Limb (tissue), 2 donors: Measurements from ENCODE around the gene GOLGA8K.
A peak's percentile ranks its signal among the peaks of the same experiment; 100 is the strongest.
"Not testable (repeated sequence)": the region's sequence is repeated elsewhere in the genome, so short reads cannot be mapped to it uniquely, and the experiment has no call there.

Experiments used
- DNase-seq, 2 donors: peaks; one replicate each; pipeline ENCODE4 v3.0.0-alpha.2; 2016; ENCODE audit errors: extremely low spot score in 2 of 2

Gene GOLGA8K, protein sequence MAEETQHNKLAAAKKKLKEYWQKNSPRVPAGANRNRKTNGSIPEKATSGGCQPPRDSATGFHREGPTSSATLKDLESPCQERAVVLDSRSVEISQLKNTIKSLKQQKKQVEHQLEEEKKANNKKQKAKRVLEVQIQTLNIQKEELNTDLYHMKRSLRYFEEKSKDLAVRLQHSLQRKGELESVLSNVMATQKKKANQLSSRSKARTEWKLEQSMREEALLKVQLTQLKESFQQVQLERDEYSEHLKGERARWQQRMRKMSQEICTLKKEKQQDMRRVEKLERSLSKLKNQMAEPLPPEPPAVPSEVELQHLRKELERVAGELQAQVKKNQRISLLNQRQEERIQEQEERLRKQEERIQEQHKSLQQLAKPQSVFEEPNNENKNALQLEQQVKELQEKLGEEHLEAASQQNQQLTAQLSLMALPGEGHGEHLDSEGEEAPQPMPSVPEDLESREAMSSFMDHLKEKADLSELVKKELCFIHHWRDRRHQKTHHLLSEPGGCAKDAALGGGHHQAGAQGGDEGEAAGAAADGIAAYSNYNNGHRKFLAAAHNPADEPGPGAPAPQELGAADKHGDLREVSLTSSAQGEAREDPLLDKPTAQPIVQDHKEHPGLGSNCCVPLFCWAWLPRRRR

GRCh38 chr15:32403192-32403591, at the start of gene GOLGA8K:
Gene GOLGA8K, minus strand, starts transcription at chr15:32403292. Its CDS starts 98 bp downstream, at chr15:32403194.
- not testable (repeated sequence) for DNase-seq

DNA sequence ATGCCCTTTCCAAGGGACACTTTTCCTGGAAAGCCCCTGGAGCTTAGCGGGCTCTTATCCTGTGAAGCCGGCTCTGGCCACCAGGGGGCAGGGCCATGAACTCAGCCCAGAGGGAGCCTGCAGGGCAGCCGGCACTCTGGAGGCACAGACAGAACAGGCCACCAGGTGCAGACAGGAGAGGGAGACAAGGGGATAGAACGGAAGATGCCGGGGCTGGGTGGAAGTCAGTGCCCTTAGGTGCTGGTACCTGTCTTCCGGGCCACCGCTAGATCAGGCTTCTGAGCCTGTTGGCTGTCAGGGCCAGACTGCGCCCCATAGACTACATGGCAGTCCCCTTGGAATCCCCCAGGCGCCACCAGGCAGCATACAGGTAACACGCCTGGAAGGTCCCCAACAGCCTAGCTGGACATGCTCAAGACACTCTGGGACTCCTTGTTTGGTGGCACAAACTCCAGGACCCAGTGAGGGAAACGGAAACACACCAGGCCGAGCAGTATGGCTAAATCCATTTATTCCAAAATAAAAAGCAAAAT, 37.4 kb upstream of the GOLGA8K start:
- DNase-seq: not testable (repeated sequence)

DNA sequence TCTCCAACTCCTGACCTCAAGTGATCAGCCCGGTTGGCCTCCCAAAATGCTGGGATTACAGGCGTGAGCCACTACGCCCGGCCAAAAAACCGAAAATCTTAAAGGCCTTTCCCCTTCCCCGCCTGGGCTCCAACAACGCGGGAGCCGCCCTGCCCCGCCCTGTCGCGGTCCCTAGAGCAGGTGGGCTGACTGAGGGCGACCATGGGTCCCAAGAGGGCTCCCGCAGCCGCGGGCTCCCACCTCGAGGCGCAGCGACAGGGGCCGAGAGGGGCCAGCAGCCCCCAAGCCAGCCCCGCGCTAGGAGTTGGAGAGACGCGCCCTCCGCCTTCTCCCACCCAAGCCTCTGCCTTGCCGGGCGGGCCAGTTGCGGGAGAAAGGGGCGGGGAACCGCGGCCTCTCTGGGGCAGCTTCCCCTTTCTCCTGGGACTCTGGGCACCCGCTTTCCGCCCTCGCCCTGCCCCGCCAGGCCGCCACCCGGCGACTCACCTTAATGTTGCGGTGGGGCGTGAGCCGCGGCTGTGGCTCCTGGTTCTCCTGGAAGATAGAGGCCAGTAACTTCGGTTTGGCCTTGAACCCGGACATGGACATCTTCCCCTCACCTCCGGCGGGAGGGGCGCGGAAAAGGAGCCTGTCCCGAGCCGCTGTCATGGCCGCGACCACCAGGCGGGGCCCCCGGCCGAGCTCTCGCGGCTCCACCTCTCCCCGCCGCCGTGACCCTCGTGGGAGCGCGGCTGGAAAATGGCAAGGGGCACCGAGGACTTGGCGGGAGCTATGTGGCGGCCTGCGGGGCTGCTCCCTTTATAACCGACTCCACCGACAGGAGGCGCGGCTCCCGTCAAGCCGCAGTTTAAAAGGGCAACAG, 31.2 kb upstream of the GOLGA8K start:
- not testable (repeated sequence) for DNase-seq

DNA sequence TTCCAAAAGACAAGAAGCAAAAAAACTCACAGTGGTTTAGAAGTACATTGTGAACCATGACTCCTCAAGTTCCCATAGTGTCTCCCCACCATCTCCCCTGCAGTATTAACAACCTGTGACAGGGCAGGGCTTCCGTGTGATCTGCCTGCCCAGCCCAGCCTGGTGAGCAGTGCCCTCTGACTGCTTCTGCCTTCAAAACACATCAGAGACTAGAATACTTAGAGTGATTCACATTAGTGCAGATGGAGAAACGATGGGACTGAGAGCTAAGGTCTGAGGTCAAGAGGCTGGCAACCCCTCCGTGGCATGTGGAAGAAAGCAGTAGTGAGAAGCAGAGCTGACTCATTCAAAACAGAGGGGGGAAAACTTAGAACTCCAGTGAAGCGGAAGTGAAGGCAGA, 24.5 kb upstream of the GOLGA8K start:
- DNase-seq: not testable (repeated sequence)

GRCh38 chr15:32426511-32426910, 23.4 kb upstream of the GOLGA8K start:
- DNase-seq: peak; percentile 18 to 26

- DNase-seq: not testable (repeated sequence)
Measured at GRCh38 chr15:32407903-32408302, 4.8 kb upstream of the GOLGA8K start.

DNA sequence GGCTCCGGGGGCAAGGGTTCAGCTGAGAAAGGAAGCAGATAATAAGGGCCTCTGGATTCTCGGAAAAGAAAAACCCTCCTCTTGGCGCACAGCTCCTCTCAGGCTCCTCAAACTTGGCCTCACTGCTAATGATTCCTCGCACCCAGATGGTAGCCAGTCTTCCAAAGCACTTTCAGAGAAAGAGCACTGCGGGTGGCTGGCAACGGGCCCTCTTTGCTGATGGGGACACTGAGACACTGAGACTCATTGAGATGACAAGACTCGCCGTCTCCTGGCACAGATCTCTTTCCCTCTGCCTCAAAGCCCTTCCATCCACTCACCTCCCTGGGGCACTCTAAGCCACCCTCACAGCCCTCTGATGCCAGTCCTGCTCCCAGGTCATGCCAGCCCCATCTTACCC, 6.6 kb downstream of the GOLGA8K start:
- DNase-seq: not testable (repeated sequence)

GRCh38 chr15:32394745-32395144, 8.3 kb downstream of the GOLGA8K start:
- DNase-seq: not testable (repeated sequence)

- not testable (repeated sequence) for DNase-seq
Measured at GRCh38 chr15:32388050-32388648, 14.9 kb downstream of the GOLGA8K start.

DNA sequence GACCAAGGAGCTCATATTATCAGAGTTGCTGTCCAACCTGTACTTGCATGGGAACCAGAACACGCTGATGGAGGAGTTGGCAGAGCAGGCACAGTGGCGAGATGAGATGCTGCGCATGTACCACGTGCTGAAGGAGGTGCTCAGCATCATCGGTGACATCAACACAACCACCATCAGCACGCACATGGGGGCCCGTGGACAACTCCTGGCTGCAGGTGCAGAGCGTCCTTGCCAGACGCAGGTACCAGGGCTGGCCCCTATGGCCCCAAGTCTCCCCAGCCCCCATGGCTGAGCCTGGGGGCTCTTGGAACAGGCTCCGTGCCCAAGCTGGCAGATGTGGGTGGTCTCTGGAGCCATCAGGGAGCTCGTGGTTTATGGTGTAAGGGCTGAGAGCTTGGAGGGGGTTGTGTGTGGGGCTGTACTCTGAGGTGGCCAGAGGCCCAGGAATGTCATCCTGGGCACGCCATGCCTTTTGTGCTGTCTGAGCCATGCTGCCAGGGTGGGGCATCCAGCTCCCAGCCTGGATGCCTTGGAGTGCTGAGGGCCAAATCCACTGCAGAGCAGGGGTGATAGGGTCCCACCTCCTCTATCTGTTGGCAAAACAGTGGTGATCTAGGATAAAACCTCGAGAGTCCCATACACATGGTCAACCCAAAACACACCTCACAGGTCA, 17.1 kb downstream of the GOLGA8K start:
- not testable (repeated sequence) for DNase-seq

- not testable (repeated sequence) for DNase-seq
Measured at GRCh38 chr15:32374185-32374584, 28.9 kb downstream of the GOLGA8K start.

DNA sequence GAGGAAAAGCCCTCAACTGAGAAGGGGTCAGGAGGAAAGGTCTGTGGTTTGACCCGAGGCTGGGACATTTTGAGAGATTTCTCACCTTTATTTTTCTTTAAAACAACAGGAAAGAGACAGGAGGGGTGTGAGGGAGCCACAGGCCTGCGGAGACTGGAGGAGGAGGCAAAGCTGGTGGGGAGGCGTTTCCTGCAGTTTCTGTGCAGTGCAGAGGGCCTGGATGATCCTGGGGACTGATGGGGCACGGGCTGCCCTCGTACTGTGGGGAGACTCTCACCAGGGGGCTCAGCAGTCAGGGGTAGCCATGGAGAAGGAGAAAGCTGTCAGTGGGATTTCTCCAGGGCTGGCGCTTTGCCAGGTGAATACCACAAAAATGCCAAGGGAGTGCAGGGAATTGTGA, 29.4 kb downstream of the GOLGA8K start:
- DNase-seq: not testable (repeated sequence)

GRCh38 chr15:32372075-32372474, 31.0 kb downstream of the GOLGA8K start:
- DNase-seq: not testable (repeated sequence)

DNA sequence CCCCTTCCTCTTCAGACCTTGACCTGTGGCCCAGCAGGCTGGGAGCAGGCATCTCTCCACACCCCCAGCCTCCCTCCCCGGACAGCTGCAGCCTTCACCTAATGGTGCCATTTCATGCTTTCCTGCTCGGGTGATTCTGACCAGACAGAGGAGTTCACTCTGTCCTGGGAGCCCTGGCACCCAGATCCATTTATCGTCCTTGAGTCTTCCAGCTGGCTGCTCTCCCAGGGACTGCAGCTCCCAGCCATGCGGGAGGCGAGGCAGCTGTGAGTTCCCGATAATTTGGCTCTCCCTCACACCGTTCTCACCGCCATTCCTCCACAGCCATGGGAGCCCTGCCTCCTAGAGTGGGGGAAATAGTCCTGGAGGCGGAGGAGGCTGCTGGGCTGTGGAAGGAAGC, 32.6 kb downstream of the GOLGA8K start:
- not testable (repeated sequence) for DNase-seq

- not testable (repeated sequence) for DNase-seq
Measured at GRCh38 chr15:32370064-32370463, 33.0 kb downstream of the GOLGA8K start.

GRCh38 chr15:32366492-32366891, 36.6 kb downstream of the GOLGA8K start:
- not testable (repeated sequence) for DNase-seq

DNA sequence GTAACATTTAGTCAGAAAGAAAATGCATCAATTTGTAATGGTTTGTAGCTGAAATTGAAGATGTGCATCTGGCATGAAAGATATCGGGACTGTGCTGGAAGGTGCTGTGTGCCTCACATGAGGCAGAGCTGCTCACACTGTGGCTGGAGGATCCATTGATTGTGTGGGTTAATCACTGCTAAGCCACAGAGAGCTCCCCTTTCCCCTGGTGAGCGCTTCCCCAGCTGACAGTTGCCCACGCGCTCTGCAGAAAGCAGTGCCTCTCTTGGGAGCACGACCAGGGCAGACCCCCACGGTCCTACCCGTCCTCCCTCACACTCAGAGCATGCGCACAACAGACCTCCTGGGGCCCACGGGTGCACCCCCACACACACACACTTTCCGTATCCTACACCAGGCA, 37.1 kb downstream of the GOLGA8K start:
- DNase-seq: not testable (repeated sequence)

- DNase-seq: not testable (repeated sequence)
Measured at GRCh38 chr15:32364944-32365343, 38.1 kb downstream of the GOLGA8K start.

DNA sequence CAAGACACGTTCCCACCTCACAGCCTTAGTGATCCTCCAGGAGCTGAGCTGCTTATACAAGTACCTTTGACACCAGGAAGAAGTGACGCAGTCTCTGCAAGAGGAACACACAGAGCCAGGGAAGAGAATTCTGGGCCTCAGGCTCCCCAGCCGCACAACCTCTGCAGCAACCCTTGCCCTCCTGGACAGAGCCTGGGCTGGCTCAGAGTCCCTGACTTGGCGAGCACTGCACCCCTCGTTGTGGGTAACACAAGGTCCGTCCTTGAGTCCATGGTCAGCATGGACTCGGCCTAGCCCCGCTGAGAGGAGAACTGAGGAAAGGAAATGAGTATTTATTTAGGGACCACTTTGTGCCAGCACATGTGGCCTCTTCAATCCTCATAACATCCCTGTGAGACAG, 39.6 kb downstream of the GOLGA8K start:
- DNase-seq: not testable (repeated sequence)

GRCh38 chr15:32361662-32362061, 41.4 kb downstream of the GOLGA8K start:
- not testable (repeated sequence) for DNase-seq
